CD14-positive monocyte (primary cell): ENCODE results near the gene SLC37A3. TPM values are rescaled to one million over a fixed set of nuclear protein-coding genes. Genes with fewer than 3 reads are reported as not detected.

Source experiments
- DNase-seq, 3 donors: peaks; one replicate each; pipeline ENCODE4 v3.0.0-alpha.2; 2011 to 2022
- H2AFZ ChIP-seq: 2 replicates; pipeline ENCODE4 v1.6.0; 2012; ENCODE audit warnings: mild to moderate bottlenecking, low read depth, low read length, inconsistent platforms; ENCODE audit not compliant: insufficient read depth, poor library complexity, severe bottlenecking
- H3K27ac ChIP-seq, 2 donors: 1 replicate in 1 of 2; 2 replicates in 1 of 2; pipeline ENCODE4 v1.5.1; 2012 to 2013; ENCODE audit warnings: low read length in 2 of 2, control low read depth in 1 of 2, inconsistent platforms in 1 of 2, low read depth in 1 of 2, mild to moderate bottlenecking in 1 of 2
- H3K27me3 ChIP-seq, 2 donors: one replicate each; pipeline versions ENCODE4 v1.6.0 to v1.6.1; 2011 to 2013; ENCODE audit warnings: low read length in 2 of 2; ENCODE audit not compliant: control insufficient read depth in 2 of 2, insufficient read depth in 2 of 2
- H3K36me3 ChIP-seq, 2 donors: replicated peaks in 1 of 2; 1 replicate in 1 of 2; 2 replicates in 1 of 2; pipeline versions ENCODE4 v1.5.1 to v1.6.1; 2012 to 2013; ENCODE audit warnings: low read length in 2 of 2, control low read depth in 1 of 2, inconsistent platforms in 1 of 2, mild to moderate bottlenecking in 1 of 2; ENCODE audit not compliant: insufficient read depth in 2 of 2, control insufficient read depth in 1 of 2
- H3K4me1 ChIP-seq, 2 donors: 1 replicate in 1 of 2; 2 replicates in 1 of 2; pipeline versions ENCODE4 v1.5.1 to v1.6.1; 2012 to 2013; ENCODE audit warnings: low read length in 2 of 2, control low read depth in 1 of 2, inconsistent platforms in 1 of 2, mild to moderate bottlenecking in 1 of 2, moderate library complexity in 1 of 2; ENCODE audit not compliant: insufficient read depth in 2 of 2, control insufficient read depth in 1 of 2
- H3K4me2 ChIP-seq: replicated peaks from 2 replicates; pipeline ENCODE3; 2012; ENCODE audit warnings: low read length, moderate library complexity, mild to moderate bottlenecking; ENCODE audit not compliant: poor library complexity, severe bottlenecking; ENCODE audit errors: extremely low read depth
- H3K4me3 ChIP-seq, 3 experiments: fragments of 200-600 bp in 1 of 3; sonication (generic) in 1 of 3; replicated peaks in 1 of 3; 1 replicate in 2 of 3; 2 replicates in 1 of 3; pipeline ENCODE4 v1.5.1; 2011 to 2013; ENCODE audit warnings: low read length in 3 of 3, mild to moderate bottlenecking in 3 of 3, control low read depth in 2 of 3, low read depth in 2 of 3, inconsistent platforms in 1 of 3, moderate library complexity in 1 of 3
- H3K79me2 ChIP-seq: 2 replicates; pipeline ENCODE4 v1.6.0; 2012; ENCODE audit warnings: mild to moderate bottlenecking, control low read depth, inconsistent platforms, low read length, moderate library complexity; ENCODE audit not compliant: insufficient read depth
- H3K9ac ChIP-seq: 2 replicates; pipeline ENCODE4 v1.6.0; 2017; ENCODE audit warnings: low read length, mild to moderate bottlenecking; ENCODE audit not compliant: insufficient read depth, poor library complexity, severe bottlenecking
- H3K9me3 ChIP-seq, 2 donors: replicated peaks in 1 of 2; 1 replicate in 1 of 2; 2 replicates in 1 of 2; pipeline versions ENCODE4 v1.5.1 to v1.6.1; 2012 to 2013; ENCODE audit warnings: low read length in 2 of 2, control low read depth in 1 of 2; ENCODE audit not compliant: control insufficient read depth in 1 of 2, insufficient read depth in 1 of 2
- H4K20me1 ChIP-seq: 2 replicates; pipeline ENCODE4 v1.6.0; 2012; ENCODE audit warnings: mild to moderate bottlenecking, low read length, control low read depth, moderate library complexity; ENCODE audit not compliant: insufficient read depth
- H3K27ac Mint-ChIP-seq, 7 donors: one replicate each; pipeline ENCODE4 v1.8.0; 2020; ENCODE audit warnings: mild to moderate bottlenecking in 7 of 7, mixed read lengths in 7 of 7, moderate library complexity in 6 of 7, inconsistent platforms in 2 of 7
- H3K27me3 Mint-ChIP-seq, 3 donors: one replicate each; pipeline ENCODE4 v1.8.0; 2021 to 2022; ENCODE audit warnings: low read depth in 3 of 3, mild to moderate bottlenecking in 3 of 3, mixed read lengths in 3 of 3, moderate library complexity in 3 of 3, inconsistent platforms in 1 of 3
- H3K36me3 Mint-ChIP-seq, 2 donors: one replicate each; pipeline ENCODE4 v1.8.0; 2020; ENCODE audit warnings: mixed read lengths in 2 of 2, inconsistent platforms in 1 of 2, mild to moderate bottlenecking in 1 of 2
- H3K4me1 Mint-ChIP-seq: one replicate; pipeline ENCODE4 v1.8.0; 2020; ENCODE audit warnings: mild to moderate bottlenecking, mixed read lengths
- H3K4me3 Mint-ChIP-seq, 2 donors: one replicate each; pipeline ENCODE4 v1.8.0; 2020; ENCODE audit warnings: mild to moderate bottlenecking in 2 of 2, mixed read lengths in 2 of 2, moderate library complexity in 1 of 2
- H3K9me3 Mint-ChIP-seq, 7 donors: one replicate each; pipeline ENCODE4 v1.8.0; 2020 to 2022; ENCODE audit warnings: mixed read lengths in 7 of 7, mild to moderate bottlenecking in 6 of 7, moderate library complexity in 6 of 7, inconsistent platforms in 2 of 7
- CTCF ChIP-seq: fragments of 200-600 bp; IDR thresholded peaks from one replicate; pipeline ENCODE4 v1.8.0; 2022; ENCODE audit warnings: antibody characterized with exemption, mild to moderate bottlenecking
- WGBS: methylation state at CpG from one replicate; pipeline ENCODE4 v1.1.5; 2013; ENCODE audit warnings: missing lambda C conversion rate; ENCODE audit not compliant: insufficient coverage; 5-methylcytosine and 5-hydroxymethylcytosine counted together
- intact Hi-C, 2 donors: fragments of 100-400 bp; cut with micrococcal nuclease; formaldehyde crosslinking; loops; one replicate each; pipeline versions ENCODE4 v1.15.0 to v1.15.1; 2023
- polyA plus RNA-seq, 3 donors: library from polyadenylated mRNA; depleted of rRNA in 1 of 3; unstranded in 2 of 3; stranded (reverse) in 1 of 3; fragments of 300-500 nt in 2 of 3; fragments of >200 nt in 1 of 3; fragmentation: Illumina TruSeq in 2 of 3; gene quantifications; 1 replicate in 2 of 3; 2 replicates in 1 of 3; pipeline ENCODE4 v1.2.3, GENCODE V29; 2012 to 2021

SLC37A3 gene
- polyA plus RNA-seq, 3 donors = 3.1 to 26.1 (median 5.2) TPM

- H3K36me3 Mint-ChIP-seq = peaks cover 46 to 64% of the 10 kb centered on the region in 2 donors
- Histone ChIP-seq H3K27ac (no peak overlapping the region), H4K20me1 (no peaks in the 10 kb centered on the region), H3K4me1 (no peaks in the 10 kb centered on the region), H3K4me2 (no peak overlapping the region), H3K79me2 (no peaks in the 10 kb centered on the region), H3K4me3 (no peak overlapping the region), H3K36me3 (peaks cover 6 to 20% of the 10 kb centered on the region in 2 donors), H2AFZ (no peak overlapping the region), H3K27me3 (no peaks in the 10 kb centered on the region), H3K9ac (no peak overlapping the region), H3K9me3 (no peaks in the 10 kb centered on the region)
- WGBS = no CpG with 5 or more reads among the region's 9 CpGs
- intact Hi-C loops = no loop called here
- H3K27ac Mint-ChIP-seq = peak overlapping the region in 1 of 7 donors; percentile 75
- peaks cover 5% of the 10 kb centered on the region for H3K4me1 Mint-ChIP-seq
- peaks cover 0 to 3% (median 0%) of the 10 kb centered on the region in 7 donors for H3K9me3 Mint-ChIP-seq
- peaks cover 0 to 2% (median under 1%) of the 10 kb centered on the region in 3 donors for H3K27me3 Mint-ChIP-seq
- no peak for DNase-seq
- no peak overlapping the region for H3K4me3 Mint-ChIP-seq
- no peak for TF ChIP-seq CTCF
These were observed 30.8 kb downstream of the SLC37A3 start for GRCh38 chr7:140367528-140367927.

- no CpG with 5 or more reads among the region's 3 CpGs for WGBS
- H3K27ac ChIP-seq = no peak overlapping the region
These were observed 33.5 kb downstream of the SLC37A3 start for GRCh38 chr7:140364819-140365218.

More at GRCh38 chr7:140364819-140365218, 33.5 kb downstream of the SLC37A3 start:
- peaks cover 0 to 2% (median 2%) of the 10 kb centered on the region in 3 donors for H3K27me3 Mint-ChIP-seq
- peak overlapping the region in 1 of 7 donors; percentile 86 for H3K27ac Mint-ChIP-seq
- Histone ChIP-seq H3K4me1 (no peaks in the 10 kb centered on the region), H3K4me3 (no peak overlapping the region), H4K20me1 (no peaks in the 10 kb centered on the region), H3K9me3 (no peaks in the 10 kb centered on the region), H3K79me2 (no peaks in the 10 kb centered on the region), H3K9ac (no peak overlapping the region), H3K27me3 (no peaks in the 10 kb centered on the region), H2AFZ (no peak overlapping the region), H3K36me3 (peaks cover 6 to 20% of the 10 kb centered on the region in 2 donors), H3K4me2 (no peak overlapping the region)
- H3K4me1 Mint-ChIP-seq = peaks cover 5% of the 10 kb centered on the region
- H3K9me3 Mint-ChIP-seq = peaks cover 0 to 3% (median 0%) of the 10 kb centered on the region in 7 donors
- H3K36me3 Mint-ChIP-seq = peaks cover 40 to 63% of the 10 kb centered on the region in 2 donors
- intact Hi-C loops = no loop called here
- no peak for DNase-seq
- TF ChIP-seq CTCF = no peak
- H3K4me3 Mint-ChIP-seq = no peak overlapping the region
